Activated CD4-positive, alpha-beta T cell treated with anti-CD3 and anti-CD28 coated beads, Interleukin-2, amount 10 ng/mL, durations not matched to agents 24 days and 14 days (primary cell): Measurements from ENCODE around the gene ARHGAP31. TPM values are rescaled to one million over a fixed set of nuclear protein-coding genes. Genes with fewer than 3 reads are reported as not detected.
"Not testable (repeated sequence)": the region's sequence is repeated elsewhere in the genome, so short reads cannot be mapped to it uniquely, and the experiment has no call there.

Experiments
- DNase-seq: peaks from one replicate; pipeline ENCODE4 v3.0.0; 2022
- H3K27ac Mint-ChIP-seq: one replicate; pipeline ENCODE4 v1.8.0; 2022; ENCODE audit warnings: mild to moderate bottlenecking, mixed read lengths
- H3K27me3 Mint-ChIP-seq: one replicate; pipeline ENCODE4 v1.8.0; 2022; ENCODE audit warnings: mixed read lengths
- H3K36me3 Mint-ChIP-seq: one replicate; pipeline ENCODE4 v1.8.0; 2022; ENCODE audit warnings: low read depth, mild to moderate bottlenecking, mixed read lengths
- H3K4me1 Mint-ChIP-seq: one replicate; pipeline ENCODE4 v1.8.0; 2021; ENCODE audit warnings: mixed read lengths
- H3K4me3 Mint-ChIP-seq: one replicate; pipeline ENCODE4 v1.8.0; 2022; ENCODE audit warnings: mild to moderate bottlenecking, moderate library complexity, mixed read lengths
- H3K9me3 Mint-ChIP-seq: one replicate; pipeline ENCODE4 v1.8.0; 2021; ENCODE audit warnings: mixed read lengths
- intact Hi-C: fragments of 100-400 bp; cut with micrococcal nuclease; formaldehyde crosslinking; loops from one replicate; pipeline ENCODE4 v1.15.1; 2023
- total RNA-seq: library from RNA; stranded (reverse); gene quantifications from 2 replicates; pipeline ENCODE4 v1.2.3, GENCODE V29; 2022

ARHGAP31 gene, protein sequence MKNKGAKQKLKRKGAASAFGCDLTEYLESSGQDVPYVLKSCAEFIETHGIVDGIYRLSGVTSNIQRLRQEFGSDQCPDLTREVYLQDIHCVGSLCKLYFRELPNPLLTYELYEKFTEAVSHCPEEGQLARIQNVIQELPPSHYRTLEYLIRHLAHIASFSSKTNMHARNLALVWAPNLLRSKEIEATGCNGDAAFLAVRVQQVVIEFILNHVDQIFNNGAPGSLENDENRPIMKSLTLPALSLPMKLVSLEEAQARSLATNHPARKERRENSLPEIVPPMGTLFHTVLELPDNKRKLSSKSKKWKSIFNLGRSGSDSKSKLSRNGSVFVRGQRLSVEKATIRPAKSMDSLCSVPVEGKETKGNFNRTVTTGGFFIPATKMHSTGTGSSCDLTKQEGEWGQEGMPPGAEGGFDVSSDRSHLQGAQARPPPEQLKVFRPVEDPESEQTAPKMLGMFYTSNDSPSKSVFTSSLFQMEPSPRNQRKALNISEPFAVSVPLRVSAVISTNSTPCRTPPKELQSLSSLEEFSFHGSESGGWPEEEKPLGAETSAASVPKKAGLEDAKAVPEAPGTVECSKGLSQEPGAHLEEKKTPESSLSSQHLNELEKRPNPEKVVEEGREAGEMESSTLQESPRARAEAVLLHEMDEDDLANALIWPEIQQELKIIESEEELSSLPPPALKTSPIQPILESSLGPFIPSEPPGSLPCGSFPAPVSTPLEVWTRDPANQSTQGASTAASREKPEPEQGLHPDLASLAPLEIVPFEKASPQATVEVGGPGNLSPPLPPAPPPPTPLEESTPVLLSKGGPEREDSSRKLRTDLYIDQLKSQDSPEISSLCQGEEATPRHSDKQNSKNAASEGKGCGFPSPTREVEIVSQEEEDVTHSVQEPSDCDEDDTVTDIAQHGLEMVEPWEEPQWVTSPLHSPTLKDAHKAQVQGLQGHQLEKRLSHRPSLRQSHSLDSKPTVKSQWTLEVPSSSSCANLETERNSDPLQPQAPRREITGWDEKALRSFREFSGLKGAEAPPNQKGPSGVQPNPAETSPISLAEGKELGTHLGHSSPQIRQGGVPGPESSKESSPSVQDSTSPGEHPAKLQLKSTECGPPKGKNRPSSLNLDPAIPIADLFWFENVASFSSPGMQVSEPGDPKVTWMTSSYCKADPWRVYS (N-terminal part only)
- 9.5 and 11.0 TPM in 2 replicates for total RNA-seq

DNA sequence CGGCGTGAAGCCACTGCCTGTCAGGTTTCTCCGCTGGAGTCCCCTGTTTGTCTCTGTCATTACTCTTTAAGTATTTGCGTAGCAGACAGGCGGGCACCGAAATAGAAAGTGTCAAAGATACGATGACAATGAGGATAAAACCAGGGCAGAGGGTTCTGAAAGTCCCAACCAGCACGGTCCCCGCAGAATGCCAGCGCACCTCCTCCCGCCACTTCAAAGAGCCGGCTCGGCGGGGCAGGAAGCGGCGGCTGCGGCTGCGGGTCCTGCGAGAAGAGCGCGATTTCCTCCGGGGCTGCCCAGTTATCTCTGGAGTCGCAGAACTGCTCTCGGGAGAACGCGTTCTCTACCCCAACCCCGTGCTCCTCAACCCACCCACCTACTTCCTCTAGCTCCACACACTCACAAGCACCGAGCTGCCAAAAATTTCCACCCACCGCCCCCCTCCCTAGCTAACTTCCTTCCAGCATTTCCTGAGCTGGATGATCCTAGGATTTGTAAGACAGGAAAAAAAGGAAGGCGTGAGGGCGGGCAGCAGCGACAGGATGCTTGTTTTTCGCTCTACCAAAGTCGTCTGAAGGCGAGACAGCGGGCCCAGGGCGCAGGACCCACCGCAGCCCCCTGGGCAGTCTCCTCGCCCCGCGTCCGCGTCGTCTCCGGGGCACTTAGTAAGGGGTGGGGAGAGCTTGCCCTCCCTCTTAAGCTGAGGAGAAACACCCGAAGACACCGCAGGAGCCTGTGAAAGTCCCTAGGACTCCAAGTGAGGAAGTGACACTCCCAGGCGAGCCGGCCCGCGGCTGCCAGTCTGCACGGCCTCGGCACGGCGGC, at the start of gene ARHGAP31:
ARHGAP31 (plus strand) TSS at position 513 of the 825 bp plus-strand sequence. CDS start 522 bp downstream, outside the sequence.
- no peaks in the 10 kb centered on the region for H3K9me3 Mint-ChIP-seq
- peaks cover 14% of the 10 kb centered on the region for H3K36me3 Mint-ChIP-seq
- peaks cover 37% of the 10 kb centered on the region for H3K4me1 Mint-ChIP-seq
- peaks cover 14% of the 10 kb centered on the region for H3K27me3 Mint-ChIP-seq
- H3K4me3 Mint-ChIP-seq = peak within 1 kb of the TSS; percentile 86
- H3K27ac Mint-ChIP-seq = peak within 1 kb of the TSS; percentile 89
- peak; percentile 95 for DNase-seq
- intact Hi-C loops = loop anchor here (1.0 to 10.0 kb wide), 9 partner anchors 29 to 801 kb away; partner anchors contain the start of genes COX17, GSK3B, TIMMDC1 and TMEM39A

DNA sequence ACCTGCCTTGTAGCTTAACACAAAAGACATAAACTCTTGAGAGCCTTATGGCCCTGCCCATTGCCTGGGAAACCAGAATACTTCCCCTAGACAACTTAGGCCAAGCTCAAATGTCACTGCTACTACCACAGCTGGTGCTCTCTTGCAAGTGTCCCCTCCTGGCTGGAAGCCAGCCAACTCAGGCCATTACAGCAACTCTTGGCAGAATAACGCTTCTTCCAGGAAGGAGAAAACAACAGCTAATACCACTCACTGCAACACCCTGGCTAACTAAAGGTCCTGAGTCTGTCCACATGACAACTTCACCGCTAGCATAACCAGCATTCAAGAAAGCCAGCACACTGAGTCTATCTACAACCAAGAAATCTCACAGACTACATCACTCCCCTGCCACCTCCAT, 48.4 kb upstream of the ARHGAP31 start:
- no peak overlapping the region for H3K4me3 Mint-ChIP-seq
- peaks cover 8% of the 10 kb centered on the region for H3K4me1 Mint-ChIP-seq
- H3K27me3 Mint-ChIP-seq = peaks cover 8% of the 10 kb centered on the region
- no peaks in the 10 kb centered on the region for H3K36me3 Mint-ChIP-seq
- intact Hi-C loops = no loop called here
- H3K27ac Mint-ChIP-seq = no peak overlapping the region
- no peak for DNase-seq
- H3K9me3 Mint-ChIP-seq = peaks cover 9% of the 10 kb centered on the region

DNA sequence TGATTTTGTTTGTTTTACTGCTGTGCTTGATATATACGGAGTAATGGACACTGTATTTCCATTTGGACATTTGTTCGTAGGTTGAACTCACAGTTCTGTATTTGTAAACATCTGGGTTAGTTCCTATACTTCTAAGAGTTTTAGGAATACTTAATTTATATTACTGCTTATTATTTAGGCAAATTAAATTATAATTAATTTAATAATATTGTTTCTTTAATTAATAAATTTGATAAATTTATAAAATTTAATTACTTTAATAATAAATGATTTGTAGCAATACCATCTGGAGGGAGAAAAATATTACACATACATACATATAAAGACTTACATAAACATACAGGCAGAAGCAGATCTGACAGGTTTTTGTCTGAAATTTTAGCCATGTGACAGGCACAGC, 39.0 kb upstream of the ARHGAP31 start:
- H3K4me3 Mint-ChIP-seq = no peak overlapping the region
- intact Hi-C loops = no loop called here
- peaks cover 18% of the 10 kb centered on the region for H3K27me3 Mint-ChIP-seq
- no peaks in the 10 kb centered on the region for H3K9me3 Mint-ChIP-seq
- DNase-seq = no peak
- no peak overlapping the region for H3K27ac Mint-ChIP-seq
- H3K36me3 Mint-ChIP-seq = no peaks in the 10 kb centered on the region
- no peaks in the 10 kb centered on the region for H3K4me1 Mint-ChIP-seq

DNA sequence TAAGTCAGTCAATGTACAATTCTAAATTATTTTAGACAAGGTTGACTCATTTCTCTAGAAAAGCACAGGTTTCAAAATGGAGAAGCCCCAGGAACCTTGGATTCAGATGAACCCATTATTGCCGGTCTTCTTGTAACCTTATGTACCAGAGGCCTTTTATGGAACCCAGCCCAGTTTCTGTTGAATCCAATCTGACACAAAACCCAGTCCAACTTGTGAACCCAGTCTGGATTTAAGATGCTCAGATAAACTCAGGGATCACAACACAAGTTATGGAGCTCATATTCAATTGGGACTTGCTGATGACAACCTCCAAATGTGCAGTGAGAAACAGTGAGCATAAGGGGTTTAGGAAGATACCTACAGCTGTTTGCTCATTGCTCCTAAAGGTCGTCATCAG, 37.1 kb upstream of the ARHGAP31 start:
- no peaks in the 10 kb centered on the region for H3K36me3 Mint-ChIP-seq
- no peak overlapping the region for H3K4me3 Mint-ChIP-seq
- H3K27ac Mint-ChIP-seq = no peak overlapping the region
- no peaks in the 10 kb centered on the region for H3K9me3 Mint-ChIP-seq
- H3K4me1 Mint-ChIP-seq = peaks cover 5% of the 10 kb centered on the region
- DNase-seq = no peak
- intact Hi-C loops = no loop called here
- peaks cover 12% of the 10 kb centered on the region for H3K27me3 Mint-ChIP-seq

DNA sequence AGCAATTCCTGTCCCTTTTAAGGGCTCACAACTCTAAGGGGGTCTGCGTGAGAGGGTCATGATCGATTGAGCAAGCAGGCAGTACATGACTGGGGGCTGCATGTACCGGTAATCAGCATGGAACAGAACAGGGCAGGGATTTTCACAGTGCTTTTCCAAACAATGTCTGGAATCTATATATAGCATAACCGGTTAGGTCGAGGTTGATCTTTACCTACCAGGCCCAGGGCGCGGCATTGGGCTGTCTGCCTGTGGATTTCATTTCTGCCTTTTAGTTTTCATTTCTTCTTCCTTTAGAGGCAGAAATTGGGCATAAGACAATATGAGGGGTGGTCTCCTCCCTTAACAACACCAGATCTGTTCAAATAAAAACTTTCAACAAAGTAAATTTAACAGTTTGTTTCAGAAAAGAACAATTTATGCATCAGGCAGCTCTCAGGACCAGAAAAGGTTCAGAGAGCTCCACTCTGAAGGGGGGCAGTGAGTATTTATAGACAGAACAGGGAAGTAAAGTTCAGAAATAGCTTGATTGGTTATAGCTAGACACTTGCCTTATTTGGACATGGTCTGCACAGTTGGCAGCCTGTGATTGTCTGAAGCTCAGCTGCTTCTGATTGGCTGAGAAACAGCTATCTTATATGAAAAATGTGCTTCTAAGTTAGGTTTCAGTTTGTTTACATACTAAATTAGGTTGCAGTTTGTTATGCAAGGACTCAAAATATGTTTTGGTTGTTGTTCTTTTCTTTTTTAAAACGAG, 36.4 kb upstream of the ARHGAP31 start:
- Mint-ChIP-seq H3K9me3 (no peaks in the 10 kb centered on the region), H3K27me3 (peaks cover 7% of the 10 kb centered on the region), H3K4me1 (peaks cover 5% of the 10 kb centered on the region), H3K27ac (no peak overlapping the region), H3K4me3 (no peak overlapping the region), H3K36me3 (no peaks in the 10 kb centered on the region)
- intact Hi-C loops = no loop called here
- DNase-seq = no peak

DNA sequence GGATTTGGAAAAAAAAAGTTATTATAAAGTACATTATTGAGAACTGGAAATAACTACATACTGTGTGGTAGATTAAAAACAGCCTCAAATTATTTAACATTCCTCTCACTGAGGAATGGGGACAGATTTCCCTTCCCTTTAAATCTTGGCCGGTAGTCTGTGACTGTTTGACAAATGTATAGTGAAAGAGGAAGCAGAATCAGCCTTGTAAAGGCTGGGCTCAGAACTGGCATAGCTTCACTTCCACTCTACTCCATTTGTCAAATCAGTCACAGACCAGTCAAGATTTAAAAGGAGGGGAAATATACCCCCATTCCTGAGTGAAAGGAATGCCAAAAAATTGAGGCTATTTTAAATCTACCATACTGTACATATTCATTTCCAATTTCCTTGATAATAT, 35.3 kb upstream of the ARHGAP31 start:
- peaks cover 8% of the 10 kb centered on the region for H3K4me1 Mint-ChIP-seq
- H3K9me3 Mint-ChIP-seq = no peaks in the 10 kb centered on the region
- no peaks in the 10 kb centered on the region for H3K36me3 Mint-ChIP-seq
- H3K27ac Mint-ChIP-seq = no peak overlapping the region
- no peak overlapping the region for H3K4me3 Mint-ChIP-seq
- intact Hi-C loops = no loop called here
- DNase-seq = no peak
- H3K27me3 Mint-ChIP-seq = peaks cover 10% of the 10 kb centered on the region

DNA sequence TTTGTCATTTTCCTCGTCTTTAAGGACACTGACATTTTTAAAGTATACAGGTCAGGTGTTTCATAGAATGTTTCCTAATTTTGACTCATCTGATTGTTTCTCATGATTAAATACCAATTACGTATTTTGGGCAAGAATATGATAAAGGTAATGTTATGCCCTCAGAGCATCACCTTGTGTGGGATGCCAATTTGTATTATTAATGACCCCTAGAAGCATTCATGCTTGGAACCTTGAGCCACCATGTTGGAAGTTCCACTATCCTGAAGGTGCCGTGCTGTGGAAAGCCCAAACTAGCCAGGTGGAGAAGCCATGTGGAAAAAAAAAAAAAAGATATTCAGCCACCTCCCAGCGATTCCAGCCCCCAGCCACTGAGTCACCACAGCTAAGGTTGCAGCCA, 34.4 kb upstream of the ARHGAP31 start:
- H3K36me3 Mint-ChIP-seq = no peaks in the 10 kb centered on the region
- DNase-seq = no peak
- H3K4me1 Mint-ChIP-seq = peaks cover 9% of the 10 kb centered on the region
- intact Hi-C loops = no loop called here
- peaks cover 15% of the 10 kb centered on the region for H3K27me3 Mint-ChIP-seq
- H3K9me3 Mint-ChIP-seq = no peaks in the 10 kb centered on the region
- no peak overlapping the region for H3K27ac Mint-ChIP-seq
- no peak overlapping the region for H3K4me3 Mint-ChIP-seq

DNA sequence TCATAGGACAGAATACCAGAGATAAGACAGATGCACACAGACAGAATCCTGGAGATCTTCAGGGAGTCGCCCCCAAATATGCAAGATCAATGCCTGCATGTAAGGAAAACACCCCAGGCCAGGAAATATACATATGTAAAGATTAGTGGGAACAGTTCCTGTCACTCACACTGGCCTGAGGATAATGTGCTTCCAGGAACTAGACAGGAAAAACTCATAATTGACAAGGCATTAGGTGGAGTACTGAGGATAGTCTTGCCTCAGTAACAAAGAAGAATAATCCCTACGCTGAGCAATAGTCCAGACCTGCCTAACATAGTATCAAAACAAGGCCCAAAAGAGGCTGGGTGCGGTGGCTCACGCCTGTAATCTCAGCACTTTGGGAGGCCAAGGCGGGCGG, 33.1 kb upstream of the ARHGAP31 start:
- no peaks in the 10 kb centered on the region for H3K9me3 Mint-ChIP-seq
- intact Hi-C loops = no loop called here
- no peak overlapping the region for H3K4me3 Mint-ChIP-seq
- DNase-seq = no peak
- H3K4me1 Mint-ChIP-seq = peaks cover 9% of the 10 kb centered on the region
- H3K27me3 Mint-ChIP-seq = peaks cover 16% of the 10 kb centered on the region
- H3K36me3 Mint-ChIP-seq = no peaks in the 10 kb centered on the region
- no peak overlapping the region for H3K27ac Mint-ChIP-seq

DNA sequence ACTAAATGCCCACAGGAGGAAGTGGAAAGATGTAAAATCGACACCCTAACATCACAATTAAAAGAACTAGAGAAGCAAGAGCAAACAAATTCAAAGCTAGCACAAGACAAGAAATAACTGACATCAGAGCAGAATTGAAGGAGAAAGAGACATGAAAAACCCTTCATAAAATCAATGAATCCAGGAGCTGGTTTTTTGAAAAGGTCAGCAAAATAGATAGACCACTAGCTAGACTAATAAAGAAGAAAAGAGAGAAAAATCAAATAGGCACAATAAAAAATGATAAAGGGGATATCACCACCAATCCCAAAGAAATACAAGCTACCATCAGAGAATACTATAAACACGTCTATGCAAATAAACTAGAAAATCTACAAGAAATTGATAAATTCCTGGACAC, 24.0 kb upstream of the ARHGAP31 start:
- intact Hi-C loops, DNase-seq, H3K36me3 Mint-ChIP-seq, H3K4me1 Mint-ChIP-seq, H3K27ac Mint-ChIP-seq, H3K4me3 Mint-ChIP-seq: not testable (repeated sequence)
- Mint-ChIP-seq H3K9me3 (peaks cover 17% of the 10 kb centered on the region), H3K27me3 (peaks cover 41% of the 10 kb centered on the region)

DNA sequence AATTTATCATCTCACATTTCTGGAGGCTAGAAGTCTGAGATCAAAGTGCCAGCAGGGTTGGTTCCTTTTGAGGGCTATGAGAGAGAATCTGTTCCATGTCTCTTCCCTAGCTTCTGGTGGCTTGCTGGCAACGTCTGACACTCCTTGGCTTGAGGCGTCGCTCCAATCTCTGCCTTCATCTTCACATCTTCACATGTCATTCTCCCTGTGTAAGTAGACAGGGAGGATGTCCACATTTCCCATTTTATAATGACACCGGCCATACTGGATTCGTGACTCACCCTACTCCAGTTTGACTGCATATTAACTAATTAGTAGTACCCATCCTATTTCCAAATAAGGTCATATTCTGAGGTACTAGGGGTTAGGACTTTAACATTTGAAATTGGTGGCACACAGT, 17.5 kb upstream of the ARHGAP31 start:
- H3K27ac Mint-ChIP-seq = no peak overlapping the region
- H3K4me1 Mint-ChIP-seq = peaks cover 7% of the 10 kb centered on the region
- no peak overlapping the region for H3K4me3 Mint-ChIP-seq
- peaks cover 3% of the 10 kb centered on the region for H3K9me3 Mint-ChIP-seq
- DNase-seq = no peak
- H3K36me3 Mint-ChIP-seq = no peaks in the 10 kb centered on the region
- intact Hi-C loops = loop anchor here (5.0 kb wide), 2 partner anchors 186 to 281 kb away; partner anchors contain the start of genes CD80 and TMEM39A
- H3K27me3 Mint-ChIP-seq = peaks cover 9% of the 10 kb centered on the region

DNA sequence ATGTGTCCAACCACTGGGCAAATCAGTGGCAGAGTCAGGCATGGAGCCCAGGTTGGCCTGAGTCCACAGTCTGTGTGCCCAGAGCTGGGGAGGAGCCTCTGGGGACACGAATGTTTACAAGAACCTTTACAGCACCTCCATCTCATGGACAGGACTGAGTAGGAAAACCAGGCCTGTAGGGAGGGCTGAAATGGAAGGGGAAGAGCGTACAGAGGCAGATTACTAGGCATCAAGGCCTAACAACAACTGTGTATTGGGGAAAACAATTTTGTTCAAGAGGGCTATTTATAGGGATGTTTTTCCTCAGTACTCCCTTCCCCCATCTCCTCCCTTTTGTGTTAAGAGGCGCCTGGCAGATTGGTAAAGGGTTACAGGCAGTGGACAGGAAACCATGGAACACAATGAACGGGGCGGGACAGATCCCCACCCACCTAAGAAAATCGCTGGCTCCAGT, 15.1 kb upstream of the ARHGAP31 start:
- no peak for DNase-seq
- intact Hi-C loops = loop anchor here (5.0 kb wide), 2 partner anchors 183 to 278 kb away; partner anchors contain the start of genes CD80 and TMEM39A
- H3K36me3 Mint-ChIP-seq = peaks cover 8% of the 10 kb centered on the region
- H3K4me3 Mint-ChIP-seq = no peak overlapping the region
- peaks cover 19% of the 10 kb centered on the region for H3K9me3 Mint-ChIP-seq
- H3K4me1 Mint-ChIP-seq = peaks cover 7% of the 10 kb centered on the region
- no peak overlapping the region for H3K27ac Mint-ChIP-seq
- H3K27me3 Mint-ChIP-seq = peaks cover 5% of the 10 kb centered on the region

DNA sequence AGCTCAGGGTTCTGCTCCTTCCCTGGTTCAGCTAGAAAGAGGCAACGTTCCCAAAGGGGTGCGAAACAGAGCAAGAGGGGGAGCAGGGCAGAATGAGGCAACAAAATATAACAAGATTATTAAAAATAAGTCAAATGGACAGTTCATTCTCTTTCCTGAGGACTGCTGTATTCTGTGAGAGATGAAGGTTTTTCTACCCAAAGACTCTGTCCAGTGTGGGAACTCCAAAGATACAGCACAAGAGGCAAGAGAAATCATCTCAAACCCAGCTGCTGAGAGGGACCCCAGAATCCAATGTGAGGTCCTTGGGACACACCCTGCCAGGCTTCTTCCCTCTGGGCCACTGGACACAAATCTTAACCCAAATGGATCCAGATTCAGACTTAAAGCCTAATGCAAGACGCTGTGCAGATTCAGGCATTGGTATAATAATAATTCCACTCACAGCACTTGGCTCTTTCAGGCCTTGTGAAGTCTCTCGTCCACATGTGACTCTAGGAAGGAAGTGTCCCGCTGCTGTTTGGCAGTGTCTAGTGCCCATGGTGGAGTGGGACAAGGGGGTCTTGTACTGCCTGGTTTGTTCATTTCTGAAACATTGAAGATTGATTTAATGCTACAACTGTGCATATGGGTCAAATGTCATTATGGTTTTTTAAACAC, 14.5 kb upstream of the ARHGAP31 start:
- no peak overlapping the region for H3K4me3 Mint-ChIP-seq
- intact Hi-C loops = loop anchor here (5.0 kb wide), 2 partner anchors 183 to 278 kb away; partner anchors contain the start of genes CD80 and TMEM39A

More for the DNA sequence above, 14.5 kb upstream of the ARHGAP31 start:
- Mint-ChIP-seq H3K27me3 (peaks cover 5% of the 10 kb centered on the region), H3K36me3 (peaks cover 8% of the 10 kb centered on the region), H3K4me1 (peaks cover 6% of the 10 kb centered on the region), H3K27ac (no peak overlapping the region), H3K9me3 (peaks cover 19% of the 10 kb centered on the region)
- no peak for DNase-seq
